Fibroblast of lung (primary cell): ENCODE results near the gene MARK3. TPM values are rescaled to one million over a fixed set of nuclear protein-coding genes. Genes with fewer than 3 reads are reported as not detected.

Experiments used
- DNase-seq, 2 donors: peaks; one replicate each; pipeline versions ENCODE4 v3.0.0 to v3.0.0-alpha.2; 2010; ENCODE audit warnings: low read depth in 2 of 2
- H2AFZ ChIP-seq: 2 replicates; pipeline ENCODE4 v1.5.1; 2012; ENCODE audit warnings: low read length, control low read depth, inconsistent platforms
- H3K27ac ChIP-seq: 2 replicates; pipeline ENCODE4 v1.5.1; 2011; ENCODE audit warnings: low read length, control low read depth; ENCODE audit not compliant: insufficient read depth
- H3K27me3 ChIP-seq: 2 replicates; pipeline ENCODE4 v1.5.1; 2011; ENCODE audit warnings: mild to moderate bottlenecking, low read length; ENCODE audit not compliant: control insufficient read depth, insufficient read depth
- H3K36me3 ChIP-seq: 2 replicates; pipeline ENCODE4 v1.5.1; 2011; ENCODE audit warnings: low read length; ENCODE audit not compliant: control insufficient read depth, insufficient read depth
- H3K4me1 ChIP-seq: 2 replicates; pipeline ENCODE4 v1.5.1; 2011; ENCODE audit warnings: low read length; ENCODE audit not compliant: control insufficient read depth, insufficient read depth; ENCODE audit errors: extremely low read depth
- H3K4me2 ChIP-seq: 2 replicates; pipeline ENCODE4 v1.5.1; 2011; ENCODE audit warnings: low read length, control low read depth; ENCODE audit not compliant: insufficient read depth; ENCODE audit errors: extremely low read depth
- H3K4me3 ChIP-seq, 4 experiments: fragments of 200-600 bp in 1 of 4; sonication (generic) in 1 of 4; replicated peaks in 1 of 4; 2 replicates each; pipeline ENCODE4 v1.5.1; 2011 to 2016; ENCODE audit warnings: low read length in 4 of 4, low read depth in 3 of 4, mild to moderate bottlenecking in 3 of 4, control low read depth in 2 of 4, inconsistent platforms in 1 of 4, mixed read lengths in 1 of 4; ENCODE audit not compliant: insufficient read depth in 1 of 4; ENCODE audit errors: control extremely low read depth in 1 of 4
- H3K79me2 ChIP-seq: 2 replicates; pipeline ENCODE4 v1.5.1; 2012; ENCODE audit warnings: mild to moderate bottlenecking, low read length, inconsistent platforms; ENCODE audit not compliant: control insufficient read depth, insufficient read depth
- H3K9ac ChIP-seq: 2 replicates; pipeline ENCODE4 v1.5.1; 2011; ENCODE audit warnings: mild to moderate bottlenecking, low read length, control low read depth; ENCODE audit not compliant: insufficient read depth
- H3K9me3 ChIP-seq: 2 replicates; pipeline ENCODE4 v1.5.1; 2012; ENCODE audit warnings: low read depth, low read length; ENCODE audit not compliant: control insufficient read depth, insufficient read depth
- H4K20me1 ChIP-seq: 2 replicates; pipeline ENCODE4 v1.5.1; 2011; ENCODE audit warnings: low read length; ENCODE audit not compliant: control insufficient read depth, insufficient read depth; ENCODE audit errors: extremely low read depth
- EZH2 ChIP-seq: IDR thresholded peaks from 2 replicates; pipeline ENCODE4 v1.5.1; 2012; ENCODE audit warnings: low read length, control low read depth, mild to moderate bottlenecking; ENCODE audit errors: missing control alignments
- polyA plus RNA-seq, 2 donors: library from polyadenylated mRNA; depleted of rRNA in 1 of 2; stranded (reverse) in 1 of 2; unstranded in 1 of 2; fragments of >200 nt; gene quantifications; 2 replicates each; pipeline ENCODE4 v1.2.1, GENCODE V29; 2011 to 2012; ENCODE audit warnings: missing spikeins in 1 of 2
- total RNA-seq: library from RNA; depleted of rRNA; stranded (reverse); fragments of >200 nt; gene quantifications from 2 replicates; pipeline ENCODE4 v1.2.1, GENCODE V29; 2014
- TF ChIP-seq, protein P1 (sequence below), 2 donors: IDR thresholded peaks in 1 of 2; conservative IDR thresholded peaks in 1 of 2; 1 replicate in 1 of 2; 2 replicates in 1 of 2; pipeline ENCODE4 v1.5.1; 2011 to 2012; ENCODE audit warnings: low read length in 2 of 2, control low read depth in 1 of 2, inconsistent platforms in 1 of 2, low read depth in 1 of 2, mild to moderate bottlenecking in 1 of 2

MARK3 gene
- total and polyA plus RNA-seq, 2 donors (not counting 1 experiment from before 2014, with no cell fraction given): 76.0 to 119 TPM

- peak; percentile 72 to 87 for DNase-seq
- Histone ChIP-seq H3K36me3 (no peaks in the 10 kb centered on the region), H3K9me3 (no peaks in the 10 kb centered on the region), H3K4me3 (no peak overlapping the region), H3K4me2 (peak overlapping the region; percentile 26), H3K4me1 (peaks cover 7% of the 10 kb centered on the region), H3K9ac (no peak overlapping the region), H3K27me3 (no peaks in the 10 kb centered on the region), H2AFZ (no peak overlapping the region), H4K20me1 (peaks cover 13% of the 10 kb centered on the region), H3K27ac (peak overlapping the region; percentile 12), H3K79me2 (peaks cover 96% of the 10 kb centered on the region)
- no peak for TF ChIP-seq EZH2
- TF ChIP-seq, protein P1, sequence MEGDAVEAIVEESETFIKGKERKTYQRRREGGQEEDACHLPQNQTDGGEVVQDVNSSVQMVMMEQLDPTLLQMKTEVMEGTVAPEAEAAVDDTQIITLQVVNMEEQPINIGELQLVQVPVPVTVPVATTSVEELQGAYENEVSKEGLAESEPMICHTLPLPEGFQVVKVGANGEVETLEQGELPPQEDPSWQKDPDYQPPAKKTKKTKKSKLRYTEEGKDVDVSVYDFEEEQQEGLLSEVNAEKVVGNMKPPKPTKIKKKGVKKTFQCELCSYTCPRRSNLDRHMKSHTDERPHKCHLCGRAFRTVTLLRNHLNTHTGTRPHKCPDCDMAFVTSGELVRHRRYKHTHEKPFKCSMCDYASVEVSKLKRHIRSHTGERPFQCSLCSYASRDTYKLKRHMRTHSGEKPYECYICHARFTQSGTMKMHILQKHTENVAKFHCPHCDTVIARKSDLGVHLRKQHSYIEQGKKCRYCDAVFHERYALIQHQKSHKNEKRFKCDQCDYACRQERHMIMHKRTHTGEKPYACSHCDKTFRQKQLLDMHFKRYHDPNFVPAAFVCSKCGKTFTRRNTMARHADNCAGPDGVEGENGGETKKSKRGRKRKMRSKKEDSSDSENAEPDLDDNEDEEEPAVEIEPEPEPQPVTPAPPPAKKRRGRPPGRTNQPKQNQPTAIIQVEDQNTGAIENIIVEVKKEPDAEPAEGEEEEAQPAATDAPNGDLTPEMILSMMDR (conservative IDR thresholded peaks at IDR 0.05 in 1 of 2, IDR thresholded peaks at IDR 0.05 in 1 of 2; ENCODE audit: low read depth in 1 of 2, low read length in 2 of 2): peak; percentile 69 to 88
Measured at GRCh38 chr14:103391048-103391447, 5.8 kb downstream of the MARK3 start.

- H3K27ac ChIP-seq: no peak overlapping the region
- H3K4me2 ChIP-seq: peak overlapping the region; percentile 1
- no peaks in the 10 kb centered on the region for H3K27me3 ChIP-seq
- H3K79me2 ChIP-seq: peaks cover 96% of the 10 kb centered on the region
- no peaks in the 10 kb centered on the region for H3K36me3 ChIP-seq
- no peaks in the 10 kb centered on the region for H3K9me3 ChIP-seq
- H3K9ac ChIP-seq: no peak overlapping the region
- no peak for TF ChIP-seq EZH2
- TF ChIP-seq, protein P1 (conservative IDR thresholded peaks at IDR 0.05 in 1 of 2, IDR thresholded peaks at IDR 0.05 in 1 of 2; ENCODE audit: low read depth in 1 of 2, low read length in 2 of 2): no peak
- no peak for DNase-seq
- H2AFZ ChIP-seq: no peak overlapping the region
- peaks cover 8% of the 10 kb centered on the region for H4K20me1 ChIP-seq
- no peak overlapping the region for H3K4me3 ChIP-seq
- peaks cover 7% of the 10 kb centered on the region for H3K4me1 ChIP-seq
Measured at GRCh38 chr14:103392106-103392505, 6.9 kb downstream of the MARK3 start.

DNA sequence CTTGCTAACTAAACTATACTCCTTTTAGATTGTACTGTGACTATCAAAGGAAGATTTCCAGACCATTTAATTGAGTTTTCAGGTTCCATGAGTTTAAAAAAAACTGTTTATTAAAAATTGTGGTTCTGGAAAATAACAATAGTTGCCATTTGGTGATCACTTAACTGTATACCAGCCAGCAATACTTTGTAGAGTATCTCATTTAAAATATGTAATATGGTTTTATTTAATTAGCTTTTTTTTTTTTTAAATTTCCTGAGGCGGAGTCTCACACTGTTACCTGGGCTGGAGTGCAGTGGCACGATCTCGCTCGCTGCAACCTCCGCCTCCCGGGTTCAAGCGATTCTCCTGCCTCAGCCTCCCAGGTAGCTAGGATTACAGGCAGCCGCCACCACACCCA is 7.4 kb downstream of the MARK3 start:
- H3K9ac ChIP-seq: no peak overlapping the region
- no peak overlapping the region for H3K4me2 ChIP-seq
- peaks cover 94% of the 10 kb centered on the region for H3K79me2 ChIP-seq
- no peaks in the 10 kb centered on the region for H3K27me3 ChIP-seq
- H4K20me1 ChIP-seq: peaks cover 7% of the 10 kb centered on the region
- H3K27ac ChIP-seq: no peak overlapping the region
- H3K36me3 ChIP-seq: no peaks in the 10 kb centered on the region
- no peak overlapping the region for H2AFZ ChIP-seq
- DNase-seq: no peak
- H3K4me1 ChIP-seq: peaks cover 7% of the 10 kb centered on the region
- no peak overlapping the region for H3K4me3 ChIP-seq
- TF ChIP-seq, protein P1 (conservative IDR thresholded peaks at IDR 0.05 in 1 of 2, IDR thresholded peaks at IDR 0.05 in 1 of 2; ENCODE audit: low read depth in 1 of 2, low read length in 2 of 2): no peak
- TF ChIP-seq EZH2: no peak
- no peaks in the 10 kb centered on the region for H3K9me3 ChIP-seq
